OCI-LY7 (cell line): ENCODE measurements around the gene PRMT5. TPM values are rescaled to one million over a fixed set of nuclear protein-coding genes. Genes with fewer than 3 reads are reported as not detected.

Experiments used
- BruUV-seq: library from RNA; stranded (reverse); fragments of 400-500 nt; replicated peaks from 2 replicates; lab custom pipeline; 2021; lab: Mats Ljungman, UMichigan
- CTCF ChIA-PET: fragments of 300-600 bp; sonication (Branson Sonifier 250); formaldehyde crosslinking; loops from one replicate; lab custom pipeline; 2022; ENCODE audit warnings: antibody characterized with exemption; ENCODE audit not compliant: unreplicated experiment; lab: Charles Lee
- POLR2A ChIA-PET: fragments of 300-600 bp; sonication (Branson Sonifier 250); formaldehyde crosslinking; loops from one replicate; lab custom pipeline; 2022; ENCODE audit warnings: antibody characterized with exemption; lab: Charles Lee
- DNase-seq: peaks from one replicate; pipeline ENCODE4 v3.0.0-alpha.2; 2015; ENCODE audit warnings: low spot score
- H2AFZ ChIP-seq: fragments of 200-600 bp; sonication (generic), shearing (Covaris generic); 2 replicates; pipeline ENCODE4 v1.6.1; 2014; ENCODE audit warnings: mild to moderate bottlenecking, antibody characterized with exemption, low read length, moderate library complexity
- H3K27ac ChIP-seq: fragments of 200-600 bp; sonication (generic); 2 replicates; pipeline ENCODE4 v1.5.1; 2014; ENCODE audit warnings: mixed run types, low read depth, mild to moderate bottlenecking, moderate library complexity, low read length, inconsistent platforms; ENCODE audit not compliant: poor library complexity, severe bottlenecking
- H3K36me3 ChIP-seq: fragments of 200-600 bp; sonication (generic); 2 replicates; pipeline ENCODE4 v1.6.1; 2014; ENCODE audit warnings: mild to moderate bottlenecking, antibody characterized with exemption, low read length, moderate library complexity, mixed read lengths; ENCODE audit not compliant: insufficient read depth
- H3K4me1 ChIP-seq: fragments of 200-600 bp; sonication (generic); 2 replicates; pipeline ENCODE4 v1.5.1; 2014; ENCODE audit warnings: mild to moderate bottlenecking, low read length; ENCODE audit not compliant: insufficient read depth, poor library complexity, severe bottlenecking
- H3K4me2 ChIP-seq: fragments of 200-600 bp; sonication (generic); 2 replicates; pipeline ENCODE4 v1.6.1; 2014; ENCODE audit warnings: mild to moderate bottlenecking, low read length
- H3K4me3 ChIP-seq: fragments of 200-600 bp; sonication (generic); 2 replicates; pipeline ENCODE4 v1.5.1; 2014; ENCODE audit warnings: mild to moderate bottlenecking, low read depth, low read length; ENCODE audit not compliant: poor library complexity, severe bottlenecking
- H3K79me2 ChIP-seq: fragments of 200-600 bp; sonication (generic); 2 replicates; pipeline ENCODE4 v1.6.1; 2016; ENCODE audit warnings: low read depth, mild to moderate bottlenecking, low read length, moderate library complexity, mixed read lengths; ENCODE audit not compliant: insufficient read depth
- H3K9me2 ChIP-seq: fragments of 200-600 bp; sonication (generic); 2 replicates; pipeline ENCODE4 v1.6.1; 2016; ENCODE audit warnings: mild to moderate bottlenecking, low read length, mixed read lengths; ENCODE audit not compliant: insufficient read depth
- H3K9me3 ChIP-seq: fragments of 200-600 bp; sonication (generic); 2 replicates; pipeline ENCODE4 v1.6.1; 2014; ENCODE audit warnings: mild to moderate bottlenecking, mixed run types, low read length, mixed read lengths
- H4K20me1 ChIP-seq: fragments of 200-600 bp; sonication (generic); 2 replicates; pipeline ENCODE4 v1.6.1; 2014; ENCODE audit warnings: mild to moderate bottlenecking, antibody characterized with exemption, low read length, moderate library complexity, mixed read lengths; ENCODE audit not compliant: insufficient read depth
- EZH2phosphoT487 ChIP-seq: fragments of 200-600 bp; sonication (generic); IDR thresholded peaks from 2 replicates; pipeline ENCODE4 v1.6.1; 2018; ENCODE audit warnings: low read depth, borderline replicate concordance, mild to moderate bottlenecking, mixed run types, antibody characterized with exemption, low read length, moderate library complexity, mixed read lengths
- intact Hi-C: fragments of 100-400 bp; cut with micrococcal nuclease; formaldehyde crosslinking; loops from one replicate; pipeline ENCODE4 v1.10.0; 2022; ENCODE audit not compliant: unreplicated experiment
- total RNA-seq, 2 experiments: library from RNA; depleted of rRNA in 1 of 2; stranded (reverse); fragments of >200 nt in 1 of 2; shearing (Covaris generic) in 1 of 2; gene quantifications; 2 replicates each; pipeline ENCODE4 v1.2.3, GENCODE V29; 2014 to 2022
- TF ChIP-seq, protein P1 (sequence below): fragments of 200-600 bp; sonication (generic); conservative IDR thresholded peaks from 2 replicates; pipeline ENCODE4 v1.5.1; 2014; ENCODE audit warnings: mild to moderate bottlenecking, antibody characterized with exemption, low read length, moderate library complexity, mixed read lengths

Gene PRMT5
- total RNA-seq, 2 experiments from 2014 or later: 93.1 to 135 TPM

DNA sequence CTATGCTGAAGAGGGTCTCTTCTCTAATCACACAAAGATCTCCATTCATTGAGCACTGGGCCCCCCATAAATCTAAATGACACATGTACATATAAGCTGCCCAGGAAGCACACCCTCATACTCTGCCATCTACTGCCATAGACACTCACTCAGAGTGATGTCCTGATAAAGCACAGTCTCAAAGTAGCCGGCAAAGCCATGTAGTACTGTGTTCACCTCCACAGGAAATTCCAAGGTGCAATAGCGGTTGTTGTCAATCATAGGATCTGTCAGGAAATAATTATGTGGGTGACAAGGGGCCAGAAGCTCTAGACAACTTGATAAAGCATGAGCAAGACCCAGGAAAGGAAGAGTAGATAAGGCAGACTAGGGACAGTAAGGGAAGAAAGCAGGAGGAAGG lies 6.9 kb downstream of the PRMT5 start:
- Histone ChIP-seq H3K4me2 (no peak overlapping the region), H3K27ac (no peak overlapping the region), H3K4me1 (peaks cover 38% of the 10 kb centered on the region), H3K9me3 (no peaks in the 10 kb centered on the region), H3K9me2 (no peaks in the 10 kb centered on the region), H3K4me3 (no peak overlapping the region), H3K36me3 (peaks cover 79% of the 10 kb centered on the region), H3K79me2 (peaks cover 32% of the 10 kb centered on the region), H4K20me1 (no peaks in the 10 kb centered on the region), H2AFZ (no peak overlapping the region)
- intact Hi-C loops: no loop called here
- DNase-seq: no peak
- TF ChIP-seq, protein P1, sequence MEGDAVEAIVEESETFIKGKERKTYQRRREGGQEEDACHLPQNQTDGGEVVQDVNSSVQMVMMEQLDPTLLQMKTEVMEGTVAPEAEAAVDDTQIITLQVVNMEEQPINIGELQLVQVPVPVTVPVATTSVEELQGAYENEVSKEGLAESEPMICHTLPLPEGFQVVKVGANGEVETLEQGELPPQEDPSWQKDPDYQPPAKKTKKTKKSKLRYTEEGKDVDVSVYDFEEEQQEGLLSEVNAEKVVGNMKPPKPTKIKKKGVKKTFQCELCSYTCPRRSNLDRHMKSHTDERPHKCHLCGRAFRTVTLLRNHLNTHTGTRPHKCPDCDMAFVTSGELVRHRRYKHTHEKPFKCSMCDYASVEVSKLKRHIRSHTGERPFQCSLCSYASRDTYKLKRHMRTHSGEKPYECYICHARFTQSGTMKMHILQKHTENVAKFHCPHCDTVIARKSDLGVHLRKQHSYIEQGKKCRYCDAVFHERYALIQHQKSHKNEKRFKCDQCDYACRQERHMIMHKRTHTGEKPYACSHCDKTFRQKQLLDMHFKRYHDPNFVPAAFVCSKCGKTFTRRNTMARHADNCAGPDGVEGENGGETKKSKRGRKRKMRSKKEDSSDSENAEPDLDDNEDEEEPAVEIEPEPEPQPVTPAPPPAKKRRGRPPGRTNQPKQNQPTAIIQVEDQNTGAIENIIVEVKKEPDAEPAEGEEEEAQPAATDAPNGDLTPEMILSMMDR: no peak
- no peak for TF ChIP-seq EZH2phosphoT487
- no TSS peak for BruUV-seq
- POLR2A ChIA-PET: interaction anchor here (0.9 kb wide), 1 partner anchor 28 kb away, joined by 3 read pairs; no protein-coding TSS in a partner anchor
- CTCF ChIA-PET: no interaction called here

DNA sequence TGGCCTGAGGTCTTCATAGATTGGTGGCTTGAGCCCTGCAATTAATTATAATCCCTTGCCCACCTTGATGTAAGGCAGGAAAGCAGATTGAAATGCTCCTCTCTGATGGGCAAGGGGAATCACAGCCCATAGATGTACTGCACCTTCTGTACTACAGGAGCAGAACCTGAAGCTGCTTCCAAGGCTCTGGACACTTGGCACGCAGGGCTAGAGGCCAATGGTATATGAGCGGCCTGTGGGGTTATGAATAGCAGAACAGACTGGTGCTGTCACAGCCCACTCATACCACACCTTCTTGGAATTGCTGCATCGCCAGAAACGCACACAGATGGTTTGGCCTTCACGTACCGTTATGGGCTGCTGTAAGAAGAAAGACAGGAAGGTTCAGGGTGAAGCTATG lies 8.5 kb downstream of the PRMT5 start:
- Histone ChIP-seq H3K9me2 (no peaks in the 10 kb centered on the region), H3K9me3 (no peaks in the 10 kb centered on the region), H3K36me3 (peaks cover 80% of the 10 kb centered on the region), H2AFZ (no peak overlapping the region), H3K4me3 (no peak overlapping the region), H4K20me1 (no peaks in the 10 kb centered on the region), H3K4me2 (no peak overlapping the region), H3K79me2 (peaks cover 32% of the 10 kb centered on the region), H3K4me1 (peaks cover 37% of the 10 kb centered on the region), H3K27ac (no peak overlapping the region)
- CTCF ChIA-PET: interaction anchor here (0.6 kb wide), 1 partner anchor 134 kb away, joined by 3 read pairs; no protein-coding TSS in a partner anchor
- TF ChIP-seq, protein P1: no peak
- TF ChIP-seq EZH2phosphoT487: no peak
- DNase-seq: no peak
- intact Hi-C loops: no loop called here
- POLR2A ChIA-PET: interaction anchor here (5.9 to 6.3 kb wide), 2 partner anchors 7 to 31 kb away, joined by 42 to 61 read pairs; partner anchors contain the start of gene PRMT5
- no TSS peak for BruUV-seq

GRCh38 chr14:22919601-22919921 lies 9.6 kb downstream of the PRMT5 start:
- H2AFZ ChIP-seq: no peak overlapping the region
- H3K4me2 ChIP-seq: peak overlapping the region; percentile 82
- POLR2A ChIA-PET: interaction anchor here (0.6 to 6.3 kb wide), 6 partner anchors 9 to 88 kb away, joined by 3 to 61 read pairs (median 4); partner anchors contain the start of gene PRMT5
- H3K4me3 ChIP-seq: peak overlapping the region; percentile 62
- TSS peak; percentile 87 for BruUV-seq
- H3K79me2 ChIP-seq: peaks cover 40% of the 10 kb centered on the region
- no peaks in the 10 kb centered on the region for H3K9me2 ChIP-seq
- no peaks in the 10 kb centered on the region for H3K9me3 ChIP-seq
- CTCF ChIA-PET: interaction anchor here (0.7 kb wide), 1 partner anchor 88 kb away, joined by 3 read pairs; no protein-coding TSS in a partner anchor
- H3K36me3 ChIP-seq: peaks cover 76% of the 10 kb centered on the region
- no peaks in the 10 kb centered on the region for H4K20me1 ChIP-seq
- TF ChIP-seq EZH2phosphoT487: no peak
- TF ChIP-seq, protein P1: no peak
- peaks cover 36% of the 10 kb centered on the region for H3K4me1 ChIP-seq
- no peak for DNase-seq
- intact Hi-C loops: loop anchor here (5.0 kb wide), 1 partner anchor 47 kb away; the partner anchor contains the start of gene LRP10
- H3K27ac ChIP-seq: peak overlapping the region; percentile 78
